NCI-H82 treated with DMSO at 0.1 percent for 48 hours (cell line): ENCODE data around the gene SUPT20HL2.
"Not testable (repeated sequence)": the region's sequence is repeated elsewhere in the genome, so short reads cannot be mapped to it uniquely, and the experiment has no call there.

Experiments used
- DNase-seq: peaks from one replicate; lab custom pipeline; 2025; ENCODE audit not compliant: unreplicated experiment; lab: John Stamatoyannopoulos, UW

Gene SUPT20HL2

GRCh38 chrX:24314019-24314635, at the start of gene SUPT20HL2:
Gene SUPT20HL2 (minus strand): TSS chrX:24314069. CDS start chrX:24313315, 754 bp downstream.
- DNase-seq: no peak

GRCh38 chrX:24362089-24362745, 48.3 kb upstream of the SUPT20HL2 start:
- not testable (repeated sequence) for DNase-seq

- no peak for DNase-seq
Observed at GRCh38 chrX:24360272-24360671, 46.4 kb upstream of the SUPT20HL2 start, which contains the start of gene SUPT20HL1. Gene SUPT20HL1 (plus strand): TSS chrX:24360639. CDS start chrX:24362761, 2,122 bp downstream.

GRCh38 chrX:24357106-24357505, 43.2 kb upstream of the SUPT20HL2 start:
- DNase-seq: no peak

- no peak for DNase-seq
Observed at GRCh38 chrX:24355095-24355494, 41.2 kb upstream of the SUPT20HL2 start.

- DNase-seq: no peak
Observed at GRCh38 chrX:24350217-24350616, 36.3 kb upstream of the SUPT20HL2 start.

- peak; percentile 38 for DNase-seq
Observed at GRCh38 chrX:24347881-24348280, 34.0 kb upstream of the SUPT20HL2 start.

GRCh38 chrX:24343719-24344118, 29.9 kb upstream of the SUPT20HL2 start:
- no peak for DNase-seq

GRCh38 chrX:24341795-24342194, 27.9 kb upstream of the SUPT20HL2 start:
- DNase-seq: no peak

GRCh38 chrX:24340501-24340900, 26.6 kb upstream of the SUPT20HL2 start:
- DNase-seq: no peak

- no peak for DNase-seq
Observed at GRCh38 chrX:24339911-24340310, 26.0 kb upstream of the SUPT20HL2 start.

GRCh38 chrX:24335871-24336270, 22.0 kb upstream of the SUPT20HL2 start:
- DNase-seq: no peak

GRCh38 chrX:24334461-24334860, 20.6 kb upstream of the SUPT20HL2 start:
- DNase-seq: no peak

- DNase-seq: no peak
Observed at GRCh38 chrX:24333371-24333770, 19.5 kb upstream of the SUPT20HL2 start.

GRCh38 chrX:24332878-24333277, 19.0 kb upstream of the SUPT20HL2 start:
- DNase-seq: no peak

GRCh38 chrX:24325231-24325630, 11.4 kb upstream of the SUPT20HL2 start:
- DNase-seq: no peak

- no peak for DNase-seq
Observed at GRCh38 chrX:24321741-24322395, 8.0 kb upstream of the SUPT20HL2 start.

- no peak for DNase-seq
Observed at GRCh38 chrX:24317567-24317966, 3.7 kb upstream of the SUPT20HL2 start.

- DNase-seq: peak; percentile 23
Observed at GRCh38 chrX:24316111-24316510, 2.2 kb upstream of the SUPT20HL2 start.

GRCh38 chrX:24312249-24312607, 1.6 kb downstream of the SUPT20HL2 start:
- DNase-seq: not testable (repeated sequence)

- not testable (repeated sequence) for DNase-seq
Observed at GRCh38 chrX:24311507-24312248, 2.2 kb downstream of the SUPT20HL2 start.
